ENCODE results near the gene GNG4. TPM values are rescaled to one million over a fixed set of nuclear protein-coding genes. Genes with fewer than 3 reads are reported as not detected.
A peak's percentile ranks its signal among the peaks of the same experiment; 100 is the strongest.
"Not testable (repeated sequence)": the region's sequence is repeated elsewhere in the genome, so short reads cannot be mapped to it uniquely, and the experiment has no call there.

Gene GNG4
- total and polyA plus RNA-seq, 5 donors from 2014 or later = not detected

GRCh38 chr1:235648407-235648907 lies 1.1 kb downstream of the GNG4 start:
- H3K27me3 ChIP-seq (ENCODE audit: control insufficient read depth, insufficient read depth, low read length) = peaks cover 18% of the 10 kb centered on the region
- ATAC-seq (ENCODE audit: low read depth in 2 of 2) (no peak), DNase-seq (no peak)
- H3K9me3 ChIP-seq (ENCODE audit: control insufficient read depth in 2 of 2, low read length in 2 of 2) = no peaks in the 10 kb centered on the region
- H3K4me3 ChIP-seq (ENCODE audit: low read depth, low read length) = no peak overlapping the region
- H3K4me1 ChIP-seq (ENCODE audit: control insufficient read depth, insufficient read depth, low read length, poor library complexity, severe bottlenecking) = peaks cover 22% of the 10 kb centered on the region
- Mint-ChIP-seq H3K4me3 (peak overlapping the region; percentile 49 to 89 (median 86)), H3K36me3 (peaks cover 3% of the 10 kb centered on the region), H3K27me3 (peaks cover 82% of the 10 kb centered on the region), H3K4me1 (peaks cover 10 to 21% (median 20%) of the 10 kb centered on the region in 4 donors), H3K27ac (no peak overlapping the region), H3K9me3 (peaks cover 0 to 6% (median 0%) of the 10 kb centered on the region in 7 donors)
- no peaks in the 10 kb centered on the region for H3K36me3 ChIP-seq (ENCODE audit: control insufficient read depth, insufficient read depth, low read length)
- H3K27ac ChIP-seq (ENCODE audit: insufficient read depth, low read length, poor library complexity, severe bottlenecking) = no peak overlapping the region

GRCh38 chr1:235647537-235647936 lies 2.0 kb downstream of the GNG4 start:
- H3K4me3 Mint-ChIP-seq = peak overlapping the region in 2 of 4 donors; percentile 35 to 50
- not testable (repeated sequence) for H3K36me3 ChIP-seq (ENCODE audit: control insufficient read depth, insufficient read depth, low read length); DNase-seq; H3K27ac ChIP-seq (ENCODE audit: insufficient read depth, low read length, poor library complexity, severe bottlenecking); ATAC-seq (ENCODE audit: low read depth in 2 of 2); H3K9me3 ChIP-seq (ENCODE audit: control insufficient read depth in 2 of 2, low read length in 2 of 2); H3K9me3 Mint-ChIP-seq; H3K27ac Mint-ChIP-seq; H3K4me3 ChIP-seq (ENCODE audit: low read depth, low read length); H3K36me3 Mint-ChIP-seq
- H3K4me1 Mint-ChIP-seq = peaks cover 14 to 29% (median 24%) of the 10 kb centered on the region in 4 donors
- H3K27me3 ChIP-seq (ENCODE audit: control insufficient read depth, insufficient read depth, low read length) = peaks cover 16% of the 10 kb centered on the region
- peaks cover 80% of the 10 kb centered on the region for H3K27me3 Mint-ChIP-seq
- peaks cover 25% of the 10 kb centered on the region for H3K4me1 ChIP-seq (ENCODE audit: control insufficient read depth, insufficient read depth, low read length, poor library complexity, severe bottlenecking)

GRCh38 chr1:235646463-235646862 lies 3.1 kb downstream of the GNG4 start:
- ATAC-seq (ENCODE audit: low read depth in 2 of 2) (no peak), DNase-seq (no peak)
- H3K27ac ChIP-seq (ENCODE audit: insufficient read depth, low read length, poor library complexity, severe bottlenecking) = no peak overlapping the region
- H3K27me3 Mint-ChIP-seq = peaks cover 75% of the 10 kb centered on the region
- peak overlapping the region in 1 of 4 donors; percentile 1 for H3K4me3 Mint-ChIP-seq
- H3K36me3 Mint-ChIP-seq = no peaks in the 10 kb centered on the region
- H3K27me3 ChIP-seq (ENCODE audit: control insufficient read depth, insufficient read depth, low read length) = peaks cover 16% of the 10 kb centered on the region
- peaks cover 21 to 38% (median 27%) of the 10 kb centered on the region in 4 donors for H3K4me1 Mint-ChIP-seq
- H3K36me3 ChIP-seq (ENCODE audit: control insufficient read depth, insufficient read depth, low read length) = no peaks in the 10 kb centered on the region
- H3K9me3 ChIP-seq (ENCODE audit: control insufficient read depth in 2 of 2, low read length in 2 of 2) = no peaks in the 10 kb centered on the region
- H3K27ac Mint-ChIP-seq = no peak overlapping the region
- peaks cover 0 to 3% (median 0%) of the 10 kb centered on the region in 7 donors for H3K9me3 Mint-ChIP-seq
- H3K4me1 ChIP-seq (ENCODE audit: control insufficient read depth, insufficient read depth, low read length, poor library complexity, severe bottlenecking) = peaks cover 36% of the 10 kb centered on the region
- no peak overlapping the region for H3K4me3 ChIP-seq (ENCODE audit: low read depth, low read length)

GRCh38 chr1:235644693-235645305 lies 4.8 kb downstream of the GNG4 start:
- H3K4me1 Mint-ChIP-seq = peaks cover 16 to 30% (median 22%) of the 10 kb centered on the region in 4 donors

GRCh38 chr1:235643837-235644692 lies 5.5 kb downstream of the GNG4 start:
- H3K4me3 ChIP-seq (ENCODE audit: low read depth, low read length) = no peak overlapping the region
- no peak for ATAC-seq (ENCODE audit: low read depth in 2 of 2)
- H3K27me3 ChIP-seq (ENCODE audit: control insufficient read depth, insufficient read depth, low read length) = peaks cover 7% of the 10 kb centered on the region
- peaks cover 16 to 29% (median 21%) of the 10 kb centered on the region in 4 donors for H3K4me1 Mint-ChIP-seq
- no peaks in the 10 kb centered on the region for H3K9me3 ChIP-seq (ENCODE audit: control insufficient read depth in 2 of 2, low read length in 2 of 2)
- no peaks in the 10 kb centered on the region for H3K36me3 Mint-ChIP-seq
- no peaks in the 10 kb centered on the region for H3K36me3 ChIP-seq (ENCODE audit: control insufficient read depth, insufficient read depth, low read length)
- DNase-seq = no peak
- peaks cover 20% of the 10 kb centered on the region for H3K4me1 ChIP-seq (ENCODE audit: control insufficient read depth, insufficient read depth, low read length, poor library complexity, severe bottlenecking)
- peaks cover 64% of the 10 kb centered on the region for H3K27me3 Mint-ChIP-seq
- peak overlapping the region in 1 of 3 donors; percentile 83 for H3K27ac Mint-ChIP-seq
- no peaks in the 10 kb centered on the region for H3K9me3 Mint-ChIP-seq
- no peak overlapping the region for H3K27ac ChIP-seq (ENCODE audit: insufficient read depth, low read length, poor library complexity, severe bottlenecking)
- peak overlapping the region in 2 of 4 donors; percentile 43 to 61 for H3K4me3 Mint-ChIP-seq

More at GRCh38 chr1:235644693-235645305, 4.8 kb downstream of the GNG4 start:
- Histone ChIP-seq H3K9me3 (ENCODE audit: control insufficient read depth in 2 of 2, low read length in 2 of 2) (no peaks in the 10 kb centered on the region), H3K27ac (ENCODE audit: insufficient read depth, low read length, poor library complexity, severe bottlenecking) (no peak overlapping the region), H3K4me3 (ENCODE audit: low read depth, low read length) (no peak overlapping the region), H3K36me3 (ENCODE audit: control insufficient read depth, insufficient read depth, low read length) (no peaks in the 10 kb centered on the region), H3K4me1 (ENCODE audit: control insufficient read depth, insufficient read depth, low read length, poor library complexity, severe bottlenecking) (peaks cover 26% of the 10 kb centered on the region), H3K27me3 (ENCODE audit: control insufficient read depth, insufficient read depth, low read length) (peaks cover 7% of the 10 kb centered on the region)
- Mint-ChIP-seq H3K27ac (no peak overlapping the region), H3K36me3 (no peaks in the 10 kb centered on the region), H3K9me3 (no peaks in the 10 kb centered on the region), H3K27me3 (peaks cover 65% of the 10 kb centered on the region), H3K4me3 (peak overlapping the region in 2 of 4 donors; percentile 15 to 70)
- ATAC-seq (ENCODE audit: low read depth in 2 of 2) (no peak), DNase-seq (no peak)

GRCh38 chr1:235642943-235643371 lies 6.6 kb downstream of the GNG4 start:
- Mint-ChIP-seq H3K4me3 (peak overlapping the region; percentile 61 to 89 (median 80)), H3K4me1 (peaks cover 11 to 21% (median 17%) of the 10 kb centered on the region in 4 donors), H3K27ac (peak overlapping the region; percentile 39 to 81 (median 60)), H3K36me3 (no peaks in the 10 kb centered on the region), H3K9me3 (no peaks in the 10 kb centered on the region), H3K27me3 (peaks cover 59% of the 10 kb centered on the region)
- DNase-seq = no peak
- no peak overlapping the region for H3K27ac ChIP-seq (ENCODE audit: insufficient read depth, low read length, poor library complexity, severe bottlenecking)
- H3K9me3 ChIP-seq (ENCODE audit: control insufficient read depth in 2 of 2, low read length in 2 of 2) = no peaks in the 10 kb centered on the region
- no peak for ATAC-seq (ENCODE audit: low read depth in 2 of 2)
- H3K4me3 ChIP-seq (ENCODE audit: low read depth, low read length) = no peak overlapping the region
- H3K36me3 ChIP-seq (ENCODE audit: control insufficient read depth, insufficient read depth, low read length) = no peaks in the 10 kb centered on the region
- peaks cover 2% of the 10 kb centered on the region for H3K27me3 ChIP-seq (ENCODE audit: control insufficient read depth, insufficient read depth, low read length)
- peaks cover 15% of the 10 kb centered on the region for H3K4me1 ChIP-seq (ENCODE audit: control insufficient read depth, insufficient read depth, low read length, poor library complexity, severe bottlenecking)

- Mint-ChIP-seq H3K4me1 (peaks cover 11 to 20% (median 16%) of the 10 kb centered on the region in 4 donors), H3K4me3 (peak overlapping the region; percentile 61 to 89 (median 79)), H3K9me3 (no peaks in the 10 kb centered on the region), H3K27me3 (peaks cover 52% of the 10 kb centered on the region), H3K36me3 (no peaks in the 10 kb centered on the region), H3K27ac (peak overlapping the region; percentile 39 to 92 (median 79))
- no peaks in the 10 kb centered on the region for H3K36me3 ChIP-seq (ENCODE audit: control insufficient read depth, insufficient read depth, low read length)
- DNase-seq (peak; percentile 22 to 70 (median 26)), ATAC-seq (ENCODE audit: low read depth in 2 of 2) (peak; percentile 67 to 75)
- H3K4me3 ChIP-seq (ENCODE audit: low read depth, low read length) = peak overlapping the region; percentile 77
- no peak overlapping the region for H3K27ac ChIP-seq (ENCODE audit: insufficient read depth, low read length, poor library complexity, severe bottlenecking)
- H3K4me1 ChIP-seq (ENCODE audit: control insufficient read depth, insufficient read depth, low read length, poor library complexity, severe bottlenecking) = peaks cover 15% of the 10 kb centered on the region
- H3K9me3 ChIP-seq (ENCODE audit: control insufficient read depth in 2 of 2, low read length in 2 of 2) = no peaks in the 10 kb centered on the region
- no peaks in the 10 kb centered on the region for H3K27me3 ChIP-seq (ENCODE audit: control insufficient read depth, insufficient read depth, low read length)
Observed at GRCh38 chr1:235642011-235642942, 7.3 kb downstream of the GNG4 start.

Data from CD4-positive, CD25-positive, alpha-beta regulatory T cell (primary cell).